HG03342 (cell line): ENCODE data around the gene FADS2.

ENCODE experiments used
- ATAC-seq: cut with Tn5 transposase; IDR thresholded peaks from one replicate; pipeline ENCODE4 v1.9.1; 2021; ENCODE audit warnings: mild to moderate bottlenecking, moderate library complexity; ENCODE audit not compliant: unreplicated experiment

The FADS2 gene

GRCh38 chr11:61900251-61900650 is 72.2 kb downstream of the FADS2 start:
- ATAC-seq, result no peak

- ATAC-seq, result no peak
Measured at GRCh38 chr11:61901397-61901796, 73.3 kb downstream of the FADS2 start.

GRCh38 chr11:61902313-61902712 is 74.2 kb downstream of the FADS2 start:
- no peak for ATAC-seq

- no peak for ATAC-seq
Measured at GRCh38 chr11:61903845-61904244, 75.7 kb downstream of the FADS2 start.

GRCh38 chr11:61904539-61905048 is 76.5 kb downstream of the FADS2 start:
- ATAC-seq, result no peak

- no peak for ATAC-seq
Measured at GRCh38 chr11:61905067-61905696, 77.1 kb downstream of the FADS2 start.

- ATAC-seq, result no peak
Measured at GRCh38 chr11:61905801-61906521, 77.9 kb downstream of the FADS2 start.

GRCh38 chr11:61906522-61906909 is 78.4 kb downstream of the FADS2 start:
- ATAC-seq, result no peak

- ATAC-seq, result no peak
Measured at GRCh38 chr11:61907282-61907681, 79.2 kb downstream of the FADS2 start.

GRCh38 chr11:61907871-61908729 is 80.0 kb downstream of the FADS2 start:
- no peak for ATAC-seq

- no peak for ATAC-seq
Measured at GRCh38 chr11:61908730-61909316, 80.7 kb downstream of the FADS2 start.

- ATAC-seq, result no peak
Measured at GRCh38 chr11:61910187-61911127, 82.4 kb downstream of the FADS2 start.

GRCh38 chr11:61911128-61911700 is 83.1 kb downstream of the FADS2 start:
- no peak for ATAC-seq

- ATAC-seq, result no peak
Measured at GRCh38 chr11:61911701-61912529, 83.8 kb downstream of the FADS2 start.

GRCh38 chr11:61912530-61912898 is 84.4 kb downstream of the FADS2 start:
- ATAC-seq, result no peak

GRCh38 chr11:61912991-61913698 is 85.0 kb downstream of the FADS2 start:
- ATAC-seq, result no peak

- ATAC-seq, result no peak
Measured at GRCh38 chr11:61913699-61914395, 85.7 kb downstream of the FADS2 start.
